Measurements from ENCODE around the gene PSMB5. TPM values are rescaled to one million over a fixed set of nuclear protein-coding genes. Genes with fewer than 3 reads are reported as not detected.

The PSMB5 gene
- total and polyA plus RNA-seq, 4 donors: 74.0 to 152 (median 95.4) TPM

- Histone ChIP-seq H3K4me3 (ENCODE audit: low read depth in 1 of 3, low read length in 3 of 3) (no peak overlapping the region), H3K4me1 (ENCODE audit: control insufficient read depth in 4 of 4, insufficient read depth in 4 of 4, low read length in 3 of 4) (peaks cover 2 to 25% (median 15%) of the 10 kb centered on the region in 4 donors), H3K27me3 (ENCODE audit: control insufficient read depth in 4 of 4, insufficient read depth in 4 of 4, low read length in 3 of 4) (no peaks in the 10 kb centered on the region), H3K9me3 (ENCODE audit: control insufficient read depth in 4 of 4, low read length in 3 of 4) (no peaks in the 10 kb centered on the region), H3K9ac (ENCODE audit: low read depth in 1 of 2, low read length in 2 of 2) (no peak overlapping the region), H3K27ac (ENCODE audit: low read depth in 1 of 2, low read length in 2 of 2) (no peak overlapping the region), H3K36me3 (ENCODE audit: control insufficient read depth in 4 of 4, insufficient read depth in 3 of 4, low read depth in 1 of 4, low read length in 3 of 4) (peaks cover 14 to 53% (median 44%) of the 10 kb centered on the region in 4 donors)
- WGBS: 92% methylated on average over 23 of the region's 23 CpGs
- DNase-seq (ENCODE audit: low spot score): no peak
- TF ChIP-seq FOXA1 (IDR thresholded peaks at IDR 0.05): no peak
- TF ChIP-seq HNF4G (IDR thresholded peaks at IDR 0.05): no peak
- no peak for TF ChIP-seq GABPA (IDR thresholded peaks at IDR 0.05 in 1 of 2, conservative IDR thresholded peaks at IDR 0.05 in 1 of 2)
Measured at GRCh38 chr14:23066855-23067744, 32.4 kb upstream of the PSMB5 start.

DNA sequence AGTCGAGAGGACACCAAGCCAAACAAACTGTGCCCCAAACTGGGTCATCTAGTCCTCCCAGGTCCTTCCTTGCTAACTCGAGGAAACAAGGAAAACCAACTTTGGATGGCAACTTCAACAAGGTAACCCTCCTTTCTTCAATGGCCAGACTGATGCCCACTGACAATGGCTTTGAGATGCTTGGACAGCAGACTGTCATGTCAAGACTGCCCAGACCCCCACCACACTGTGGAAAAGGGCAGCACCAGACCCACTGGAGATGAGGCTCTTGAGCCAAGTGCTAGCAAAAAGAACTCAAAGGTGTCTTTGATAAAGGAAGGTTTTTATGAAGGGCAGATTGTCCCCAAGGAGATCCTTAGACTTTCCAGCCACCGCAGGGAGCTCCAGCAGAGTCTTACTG lies 31.7 kb upstream of the PSMB5 start:
- H3K36me3 ChIP-seq (ENCODE audit: control insufficient read depth in 4 of 4, insufficient read depth in 3 of 4, low read depth in 1 of 4, low read length in 3 of 4): peaks cover 14 to 55% (median 46%) of the 10 kb centered on the region in 4 donors
- H3K9me3 ChIP-seq (ENCODE audit: control insufficient read depth in 4 of 4, low read length in 3 of 4): no peaks in the 10 kb centered on the region
- TF ChIP-seq CTCF (IDR thresholded peaks at IDR 0.05; ENCODE audit: low read depth, low read length, missing input control): no peak
- H3K9ac ChIP-seq (ENCODE audit: low read depth in 1 of 2, low read length in 2 of 2): no peak overlapping the region
- no peak overlapping the region for H3K27ac ChIP-seq (ENCODE audit: low read depth in 1 of 2, low read length in 2 of 2)
- no peaks in the 10 kb centered on the region for H3K27me3 ChIP-seq (ENCODE audit: control insufficient read depth in 4 of 4, insufficient read depth in 4 of 4, low read length in 3 of 4)
- H3K4me1 ChIP-seq (ENCODE audit: control insufficient read depth in 4 of 4, insufficient read depth in 4 of 4, low read length in 3 of 4): peaks cover 0 to 20% (median 9%) of the 10 kb centered on the region in 4 donors
- H3K4me3 ChIP-seq (ENCODE audit: low read depth in 1 of 3, low read length in 3 of 3): no peak overlapping the region
- no peak for DNase-seq (ENCODE audit: low spot score)
- WGBS: 90% methylated on average over 3 of the region's 3 CpGs

GRCh38 chr14:23063601-23064000 lies 28.9 kb upstream of the PSMB5 start:
- Histone ChIP-seq H3K4me1 (ENCODE audit: control insufficient read depth in 4 of 4, insufficient read depth in 4 of 4, low read length in 3 of 4) (peaks cover 0 to 3% (median 0%) of the 10 kb centered on the region in 4 donors), H3K9ac (ENCODE audit: low read depth in 1 of 2, low read length in 2 of 2) (no peak overlapping the region), H3K36me3 (ENCODE audit: control insufficient read depth in 4 of 4, insufficient read depth in 3 of 4, low read depth in 1 of 4, low read length in 3 of 4) (peaks cover 26 to 78% (median 60%) of the 10 kb centered on the region in 4 donors), H3K27ac (ENCODE audit: low read depth in 1 of 2, low read length in 2 of 2) (no peak overlapping the region), H3K4me3 (ENCODE audit: low read depth in 1 of 3, low read length in 3 of 3) (no peak overlapping the region), H3K9me3 (ENCODE audit: control insufficient read depth in 4 of 4, low read length in 3 of 4) (no peaks in the 10 kb centered on the region), H3K27me3 (ENCODE audit: control insufficient read depth in 4 of 4, insufficient read depth in 4 of 4, low read length in 3 of 4) (no peaks in the 10 kb centered on the region)
- no peak for DNase-seq (ENCODE audit: low spot score)
- WGBS: 85% methylated on average over 5 of the region's 5 CpGs
- TF ChIP-seq JUND (IDR thresholded peaks at IDR 0.05) (no peak), ATF3 (IDR thresholded peaks at IDR 0.05) (no peak), FOXA1 (IDR thresholded peaks at IDR 0.05) (no peak), ZBTB33 (IDR thresholded peaks at IDR 0.05) (no peak), GABPA (IDR thresholded peaks at IDR 0.05 in 1 of 2, conservative IDR thresholded peaks at IDR 0.05 in 1 of 2) (no peak), YY1 (IDR thresholded peaks at IDR 0.05) (no peak), FOXA2 (IDR thresholded peaks at IDR 0.05) (no peak)
